NT2/D1 (cell line): ENCODE results near the gene FAM53B.

Experiments
- SUZ12 ChIP-seq: IDR thresholded peaks from 2 replicates; pipeline ENCODE4 v1.6.1; 2011; ENCODE audit not compliant: insufficient read length, insufficient read depth; ENCODE audit errors: extremely low read depth
- YY1 ChIP-seq: IDR thresholded peaks from 2 replicates; pipeline ENCODE4 v1.6.1; 2011; ENCODE audit not compliant: insufficient read length, insufficient read depth
- ZNF274 ChIP-seq: IDR thresholded peaks from 2 replicates; pipeline ENCODE4 v1.6.1; 2011; ENCODE audit warnings: mild to moderate bottlenecking, low read depth, low read length

DNA sequence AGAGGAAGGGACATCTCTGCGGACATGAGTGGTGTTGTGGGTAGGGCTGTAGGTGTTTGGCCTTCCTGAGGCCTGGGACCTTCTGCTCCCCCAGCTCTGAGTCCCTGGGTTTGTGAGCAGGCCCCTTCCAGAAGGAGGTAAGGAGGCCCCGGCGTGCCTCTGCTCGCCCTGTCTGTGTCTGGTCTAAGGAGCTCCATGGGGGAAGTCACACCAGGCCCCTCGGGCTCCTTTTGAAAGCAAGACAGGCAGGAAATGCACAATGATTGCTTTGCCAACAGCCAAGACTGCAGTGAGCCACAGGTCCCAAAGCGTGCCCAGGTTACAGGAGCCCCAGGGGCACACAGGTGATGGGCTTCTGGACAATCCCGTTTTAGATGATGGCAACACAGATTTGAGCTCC is 89.5 kb downstream of the FAM53B start:
- TF ChIP-seq ZNF274, result no peak
- no peak for TF ChIP-seq YY1
- no peak for TF ChIP-seq SUZ12
